Measurements from ENCODE around the gene CELSR1. TPM values are rescaled to one million over a fixed set of nuclear protein-coding genes. Genes with fewer than 3 reads are reported as not detected.
"Not testable (repeated sequence)": the region's sequence is repeated elsewhere in the genome, so short reads cannot be mapped to it uniquely, and the experiment has no call there.

Gene CELSR1
- total RNA-seq, 1 donor from 2014 or later: 44.0 TPM

GRCh38 chr22:46484156-46484860 is 53.1 kb downstream of the CELSR1 start:
- no peak for DNase-seq (ENCODE audit: low spot score)

DNA sequence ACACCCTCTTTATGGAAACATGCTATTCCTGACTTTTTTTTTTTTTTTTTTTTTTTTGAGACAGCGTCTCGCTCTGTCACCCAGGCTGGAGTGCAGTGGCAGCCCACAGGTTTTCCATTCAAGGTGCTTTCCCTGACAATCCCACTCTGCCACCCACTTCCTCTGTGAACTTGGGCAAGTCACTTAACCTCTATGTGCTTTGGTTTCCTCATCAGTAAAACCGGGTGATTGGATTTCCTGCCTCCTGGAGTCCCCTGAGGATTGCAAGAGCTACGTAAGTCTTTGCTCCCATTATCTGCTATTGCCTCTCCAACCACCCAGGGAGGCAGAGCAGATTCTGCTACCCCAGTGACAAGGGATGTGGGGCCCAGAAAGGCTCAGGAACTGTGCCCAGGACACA is 54.1 kb downstream of the CELSR1 start:
- no peak for DNase-seq (ENCODE audit: low spot score)

- no peak for DNase-seq (ENCODE audit: low spot score)
These were observed 55.3 kb downstream of the CELSR1 start for GRCh38 chr22:46482056-46482675.

DNA sequence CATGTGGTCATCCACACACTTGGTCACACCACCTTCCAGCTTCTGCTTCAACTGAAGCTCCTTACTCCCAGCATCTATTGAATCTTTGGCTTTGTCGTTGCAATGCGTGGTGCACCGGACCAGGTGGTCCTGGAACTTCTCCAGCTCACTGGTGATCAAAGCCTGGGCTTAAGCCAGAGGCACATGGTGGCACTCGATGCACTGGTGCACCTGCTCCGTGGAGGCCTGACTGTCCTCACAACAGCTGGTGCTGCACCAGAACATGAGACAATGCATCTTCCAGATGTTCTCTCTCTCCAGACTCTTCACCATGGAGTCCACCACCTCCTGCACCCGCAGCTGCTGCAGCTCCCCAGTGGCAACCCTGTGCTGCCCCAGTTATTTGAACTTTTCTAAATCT is 56.0 kb downstream of the CELSR1 start:
- no peak for DNase-seq (ENCODE audit: low spot score)

DNA sequence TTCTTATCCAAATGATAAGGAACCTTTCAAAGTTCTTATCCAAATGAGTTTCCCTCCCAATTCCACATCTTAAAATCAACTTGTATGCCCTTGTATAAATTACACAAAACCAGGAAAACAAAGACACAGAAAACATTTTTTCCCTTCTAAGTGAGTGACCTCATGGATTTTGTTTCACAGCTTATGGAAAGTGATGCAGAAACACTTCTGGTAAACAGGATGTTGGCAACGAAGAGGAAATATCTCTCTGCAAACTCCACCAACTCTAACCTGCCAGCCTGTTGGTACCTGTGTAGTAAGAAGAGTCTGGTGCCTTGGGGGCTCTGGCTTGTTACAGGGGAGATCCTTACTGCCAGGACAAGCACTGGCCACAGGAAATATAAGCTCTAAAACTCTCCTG is 57.0 kb downstream of the CELSR1 start:
- DNase-seq (ENCODE audit: low spot score): no peak

- DNase-seq (ENCODE audit: low spot score): no peak
These were observed 58.4 kb downstream of the CELSR1 start for GRCh38 chr22:46479046-46479445.

- no peak for DNase-seq (ENCODE audit: low spot score)
These were observed 59.3 kb downstream of the CELSR1 start for GRCh38 chr22:46478083-46478551.

GRCh38 chr22:46476547-46476941 is 60.9 kb downstream of the CELSR1 start:
- no peak for DNase-seq (ENCODE audit: low spot score)

DNA sequence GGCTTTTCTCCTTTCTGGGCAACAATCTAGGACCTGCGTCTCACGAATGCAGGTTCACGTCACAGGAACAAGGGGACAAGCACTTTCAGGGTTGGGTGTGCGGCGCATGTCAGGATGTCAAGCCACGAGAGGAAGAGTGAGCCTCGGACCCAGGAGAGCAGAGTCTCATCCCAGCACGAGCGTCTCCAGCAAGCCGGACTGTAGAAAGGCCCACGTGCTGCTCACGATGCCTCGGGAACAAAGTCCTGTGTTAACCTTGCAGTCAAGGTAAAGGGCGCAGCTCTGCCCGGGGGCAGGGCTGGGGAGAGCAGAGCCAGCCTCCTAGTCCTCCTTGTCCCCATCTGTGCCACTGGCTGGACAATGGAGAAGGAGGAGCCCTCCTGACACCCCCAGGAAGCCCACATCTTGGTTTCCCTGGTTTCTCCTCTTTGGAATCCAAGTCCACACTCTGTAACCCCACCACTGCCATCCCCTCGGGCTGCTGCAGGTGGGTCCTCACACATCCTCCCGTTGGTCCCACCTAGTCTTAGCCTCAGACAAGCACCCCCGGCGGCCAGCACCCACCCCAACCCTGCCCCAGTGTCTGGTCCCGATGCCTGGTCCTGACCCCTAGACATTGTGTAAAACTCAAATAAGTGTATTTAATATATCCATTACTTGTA is 63.4 kb downstream of the CELSR1 start:
- no peak for DNase-seq (ENCODE audit: low spot score)

DNA sequence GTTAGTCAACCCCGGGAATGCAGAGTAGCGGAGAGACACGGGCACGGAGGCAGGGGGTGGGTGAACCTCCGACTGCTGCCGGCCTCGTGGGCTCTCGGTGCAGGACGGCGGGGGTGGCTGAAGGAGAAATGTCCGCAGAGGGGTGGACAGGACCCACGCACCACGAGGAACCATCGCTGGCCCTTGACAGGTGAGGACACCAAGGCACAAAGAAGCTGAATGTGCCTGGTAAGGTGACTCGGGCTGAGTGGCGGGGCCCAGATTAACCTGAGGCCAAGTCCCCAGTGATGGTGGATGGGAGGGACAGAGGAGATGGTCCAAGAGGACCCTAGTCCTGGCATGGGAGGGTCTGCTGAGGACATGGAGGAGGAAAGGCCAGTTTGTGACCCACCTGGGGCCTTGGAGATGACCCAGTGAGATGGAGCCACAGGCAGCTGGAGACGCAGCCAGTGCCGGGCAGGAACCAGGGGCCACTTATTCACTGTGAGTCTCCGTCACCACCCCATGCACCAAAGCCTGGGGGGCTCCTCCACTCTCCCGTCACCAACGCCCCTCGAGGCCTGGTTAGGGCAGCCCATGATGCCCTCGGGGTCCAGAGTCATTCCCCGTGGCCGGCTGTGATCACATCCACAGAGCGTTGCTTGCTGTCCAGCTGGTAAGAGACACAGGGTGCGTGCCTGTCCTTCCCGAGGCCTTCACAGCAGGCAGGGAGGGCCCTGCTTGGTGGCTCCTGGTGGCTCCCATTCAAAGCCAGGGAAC is 64.2 kb downstream of the CELSR1 start:
- no peak for DNase-seq (ENCODE audit: low spot score)

DNA sequence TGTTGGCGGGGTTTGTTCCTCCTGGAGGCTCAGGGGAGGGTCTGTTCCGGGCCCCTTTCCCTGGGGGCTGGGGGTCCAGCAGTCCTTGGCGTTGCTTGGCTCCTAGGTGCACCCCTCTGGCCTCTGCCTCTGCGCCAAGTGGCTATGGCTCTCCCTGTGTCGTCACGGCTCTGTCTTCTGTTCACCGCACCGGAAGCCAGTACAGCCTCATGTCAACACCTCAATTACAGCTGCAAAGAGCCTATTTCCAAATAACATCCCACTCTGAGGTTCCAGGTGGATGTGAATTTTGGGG is 64.8 kb downstream of the CELSR1 start:
- DNase-seq (ENCODE audit: low spot score): no peak

GRCh38 chr22:46471901-46472721 is 65.3 kb downstream of the CELSR1 start:
- DNase-seq (ENCODE audit: low spot score): no peak

- DNase-seq (ENCODE audit: low spot score): not testable (repeated sequence)
These were observed 66.1 kb downstream of the CELSR1 start for GRCh38 chr22:46471330-46471729.

- no peak for DNase-seq (ENCODE audit: low spot score)
These were observed 67.7 kb downstream of the CELSR1 start for GRCh38 chr22:46469711-46470110.

GRCh38 chr22:46467006-46467405 is 70.4 kb downstream of the CELSR1 start:
- no peak for DNase-seq (ENCODE audit: low spot score)

DNA sequence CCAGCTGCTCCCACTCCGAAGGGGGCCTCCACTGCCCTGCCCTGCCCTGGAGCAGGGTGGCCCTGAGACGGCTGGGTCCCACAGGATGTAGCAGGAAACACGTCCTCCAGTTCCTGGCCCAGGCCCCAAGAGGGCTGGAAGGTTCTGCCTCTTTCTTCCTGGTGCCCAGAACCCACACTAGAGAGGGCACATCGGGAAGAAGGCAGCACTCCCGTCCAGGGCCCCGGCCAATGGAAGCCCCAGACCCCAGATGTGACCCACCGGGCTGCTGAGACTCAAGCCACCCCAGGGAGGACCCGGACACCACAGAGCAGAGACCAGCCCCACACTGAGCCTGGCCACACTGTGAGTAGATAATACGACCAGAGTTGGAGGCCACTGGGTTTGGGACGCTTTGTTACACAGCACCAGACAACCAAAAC is 71.2 kb downstream of the CELSR1 start:
- no peak for DNase-seq (ENCODE audit: low spot score)

DNA sequence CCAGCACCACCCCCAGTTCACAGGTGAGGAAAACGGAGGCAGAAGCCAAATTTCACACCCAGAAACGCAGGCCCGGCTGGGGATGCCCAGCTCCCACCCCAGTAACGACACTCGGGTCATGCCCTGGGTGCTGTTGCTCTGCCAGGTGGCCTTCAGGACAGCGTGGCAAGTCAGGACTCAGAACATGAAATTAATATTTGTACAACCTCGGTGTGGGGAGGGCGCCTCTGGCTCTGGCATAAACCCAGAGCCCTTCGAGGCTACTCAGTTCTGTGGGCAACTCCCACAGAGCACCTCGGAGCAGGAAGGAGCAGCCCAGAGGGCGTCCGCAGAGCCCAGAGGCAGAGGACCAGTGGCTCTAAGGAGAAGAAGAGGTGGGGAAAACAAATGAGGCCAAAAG is 71.6 kb downstream of the CELSR1 start:
- no peak for DNase-seq (ENCODE audit: low spot score)

DNA sequence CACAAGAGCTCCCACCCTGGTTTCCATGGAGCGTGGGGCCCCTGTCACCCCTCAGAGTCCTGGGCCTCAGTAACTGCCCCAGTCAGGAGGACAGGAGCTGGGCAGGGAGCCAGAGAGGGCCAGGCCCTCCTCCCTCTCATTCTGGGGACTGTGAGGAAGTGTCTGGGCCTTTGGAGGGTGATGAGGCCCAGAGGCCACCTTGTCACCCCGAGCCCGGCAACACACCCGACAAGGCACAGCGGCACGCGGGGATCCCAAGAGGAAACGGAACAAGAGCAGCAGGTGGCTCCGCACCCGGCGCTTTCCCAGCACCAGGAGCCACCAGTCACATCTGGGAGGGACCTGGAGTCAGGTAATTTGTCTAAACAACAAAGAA is 72.1 kb downstream of the CELSR1 start:
- DNase-seq (ENCODE audit: low spot score): no peak

GRCh38 chr22:46464701-46465344 is 72.6 kb downstream of the CELSR1 start:
- no peak for DNase-seq (ENCODE audit: low spot score)

- DNase-seq (ENCODE audit: low spot score): no peak
These were observed 73.1 kb downstream of the CELSR1 start for GRCh38 chr22:46464296-46464695.
